Loucy (cell line): ENCODE measurements around the gene LRRC4B.

Experiments used
- EZH2phosphoT487 ChIP-seq: fragments of 200-600 bp; IDR thresholded peaks from 2 replicates; pipeline ENCODE4 v1.6.1; 2018; ENCODE audit warnings: antibody characterized with exemption, mild to moderate bottlenecking, moderate library complexity, borderline replicate concordance
- TF ChIP-seq, protein P1 (sequence below): fragments of 200-600 bp; sonication (generic); conservative IDR thresholded peaks from 2 replicates; pipeline ENCODE4 v1.5.1; 2014; ENCODE audit warnings: mild to moderate bottlenecking, antibody characterized with exemption, low read length

DNA sequence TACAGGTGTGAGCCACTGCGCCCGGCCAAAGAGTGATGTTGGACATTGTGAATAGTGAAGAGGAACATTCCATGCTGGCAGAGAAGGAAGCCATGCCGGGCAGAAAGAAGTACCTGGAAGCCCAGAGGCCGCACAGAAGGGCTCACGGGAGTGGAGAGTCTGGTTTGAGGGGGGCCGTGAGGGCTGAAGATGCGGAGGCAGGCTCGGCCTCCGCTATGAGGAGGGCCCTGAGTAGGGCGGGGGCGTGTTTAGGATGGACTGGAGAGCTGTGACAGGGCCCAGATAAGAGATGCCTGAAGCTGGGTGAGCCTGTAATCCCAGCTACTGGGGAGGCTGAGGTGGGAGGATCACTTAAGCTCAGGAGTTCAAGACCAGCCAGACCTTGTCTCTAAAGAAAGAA is 58.9 kb downstream of the LRRC4B start:
- TF ChIP-seq, protein P1, sequence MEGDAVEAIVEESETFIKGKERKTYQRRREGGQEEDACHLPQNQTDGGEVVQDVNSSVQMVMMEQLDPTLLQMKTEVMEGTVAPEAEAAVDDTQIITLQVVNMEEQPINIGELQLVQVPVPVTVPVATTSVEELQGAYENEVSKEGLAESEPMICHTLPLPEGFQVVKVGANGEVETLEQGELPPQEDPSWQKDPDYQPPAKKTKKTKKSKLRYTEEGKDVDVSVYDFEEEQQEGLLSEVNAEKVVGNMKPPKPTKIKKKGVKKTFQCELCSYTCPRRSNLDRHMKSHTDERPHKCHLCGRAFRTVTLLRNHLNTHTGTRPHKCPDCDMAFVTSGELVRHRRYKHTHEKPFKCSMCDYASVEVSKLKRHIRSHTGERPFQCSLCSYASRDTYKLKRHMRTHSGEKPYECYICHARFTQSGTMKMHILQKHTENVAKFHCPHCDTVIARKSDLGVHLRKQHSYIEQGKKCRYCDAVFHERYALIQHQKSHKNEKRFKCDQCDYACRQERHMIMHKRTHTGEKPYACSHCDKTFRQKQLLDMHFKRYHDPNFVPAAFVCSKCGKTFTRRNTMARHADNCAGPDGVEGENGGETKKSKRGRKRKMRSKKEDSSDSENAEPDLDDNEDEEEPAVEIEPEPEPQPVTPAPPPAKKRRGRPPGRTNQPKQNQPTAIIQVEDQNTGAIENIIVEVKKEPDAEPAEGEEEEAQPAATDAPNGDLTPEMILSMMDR = no peak
- TF ChIP-seq EZH2phosphoT487 = no peak
